K562 (cell line): Measurements from ENCODE around the gene MKRN2OS. TPM values are rescaled to one million over a fixed set of nuclear protein-coding genes. Genes with fewer than 3 reads are reported as not detected.

Source experiments
- ATAC-seq: fragments of 200-7000 bp; cut with Tn5 transposase; 3 replicates; pipeline ENCODE4 v1.9.1; 2020; ENCODE audit warnings: moderate library complexity
- BruUV-seq: library from RNA; stranded (reverse); fragments of 400-500 nt; replicated peaks from 2 replicates; lab custom pipeline; 2021; lab: Mats Ljungman, UMichigan
- CTCF ChIA-PET: fragments of 300-600 bp; formaldehyde crosslinking; extraction: SDS; loops from one replicate; lab custom pipeline; 2021; ENCODE audit warnings: low intra/inter-chr PET ratio; lab: Yijun Ruan, JAX
- POLR2A ChIA-PET: fragments of 300-600, 350-650 bp; sonication (Branson Sonifier 250); formaldehyde crosslinking; extraction: SDS; loops from one replicate; lab custom pipeline; 2021; ENCODE audit warnings: antibody characterized with exemption, inconsistent platforms; lab: Yijun Ruan, JAX
- DNase-seq, 4 experiments: peaks; one replicate each; pipeline versions ENCODE4 v3.0.0 to v3.0.0-alpha.2; 2011 to 2018; ENCODE audit warnings: low spot score in 3 of 4, mixed read lengths in 3 of 4; ENCODE audit errors: extremely low read depth in 1 of 4
- FAIRE-seq: peaks from 2 replicates; lab custom pipeline; 2011; peaks lifted over from hg19 to GRCh38; lab: Jason Lieb, UNC
- H2AFZ ChIP-seq: 2 replicates; pipeline ENCODE4 v1.6.0; 2011; ENCODE audit warnings: low read depth, low read length, control low read depth, inconsistent platforms
- H3K27ac ChIP-seq: fragments of 200-600 bp; 3 replicates; pipeline ENCODE4 v1.8.0; 2011; ENCODE audit warnings: low read depth, mild to moderate bottlenecking, control low read depth, inconsistent platforms, low read length, moderate library complexity, mixed read lengths; ENCODE audit errors: extremely low read depth
- H3K27me3 ChIP-seq, 2 experiments: fragments of 300-600 bp in 1 of 2; 2 replicates in 1 of 2; 3 replicates in 1 of 2; pipeline versions ENCODE4 v1.6.0 to v1.8.0; 2011; ENCODE audit warnings: inconsistent platforms in 2 of 2, low read length in 2 of 2, mild to moderate bottlenecking in 1 of 2, mixed read lengths in 1 of 2, moderate library complexity in 1 of 2; ENCODE audit not compliant: control insufficient read depth in 2 of 2, insufficient read depth in 2 of 2
- H3K36me3 ChIP-seq: fragments of 300-600 bp; 3 replicates; pipeline ENCODE4 v1.8.0; 2011; ENCODE audit warnings: mild to moderate bottlenecking, low read length, inconsistent platforms; ENCODE audit not compliant: control insufficient read depth, insufficient read depth
- H3K4me1 ChIP-seq, 2 experiments: fragments of 200-600 bp in 1 of 2; replicated peaks in 1 of 2; 2 replicates in 1 of 2; 3 replicates in 1 of 2; pipeline versions ENCODE4 v1.5.1 to v1.8.0; 2011; ENCODE audit warnings: inconsistent platforms in 2 of 2, low read length in 2 of 2, mild to moderate bottlenecking in 1 of 2, mixed read lengths in 1 of 2, moderate library complexity in 1 of 2; ENCODE audit not compliant: control insufficient read depth in 2 of 2, insufficient read depth in 2 of 2
- H3K4me2 ChIP-seq: 2 replicates; pipeline ENCODE4 v1.6.1; 2011; ENCODE audit warnings: low read length, control low read depth, inconsistent platforms, mixed read lengths; ENCODE audit not compliant: insufficient read depth
- H3K4me3 ChIP-seq: fragments of 200-600 bp; sonication (generic), shearing (Covaris generic); 2 replicates; pipeline ENCODE4 v1.5.1; 2016; ENCODE audit warnings: control low read depth, inconsistent platforms
- H3K79me2 ChIP-seq: fragments of 200-600 bp; 3 replicates; pipeline ENCODE4 v1.8.0; 2011; ENCODE audit warnings: low read length, inconsistent platforms; ENCODE audit not compliant: control insufficient read depth, insufficient read depth
- H3K9ac ChIP-seq, 2 experiments: 2 replicates each; pipeline versions ENCODE4 v1.6.0 to v1.6.1; 2011; ENCODE audit warnings: low read depth in 2 of 2, low read length in 2 of 2, control low read depth in 1 of 2, inconsistent platforms in 1 of 2, mild to moderate bottlenecking in 1 of 2, mixed read lengths in 1 of 2; ENCODE audit not compliant: insufficient read depth in 1 of 2
- H3K9me1 ChIP-seq: one replicate; pipeline ENCODE4 v1.6.0; 2011; ENCODE audit warnings: inconsistent platforms, mild to moderate bottlenecking, low read length, moderate library complexity; ENCODE audit not compliant: control insufficient read depth, insufficient read depth
- H3K9me3 ChIP-seq: replicated peaks from 2 replicates; pipeline ENCODE4 v1.5.1; 2011; ENCODE audit warnings: low read depth, low read length, inconsistent platforms; ENCODE audit not compliant: control insufficient read depth, insufficient read depth
- H4K20me1 ChIP-seq: replicated peaks from 2 replicates; pipeline ENCODE4 v1.6.1; 2011; ENCODE audit warnings: low read length, inconsistent platforms, mixed read lengths; ENCODE audit not compliant: control insufficient read depth, insufficient read depth
- L3MBTL2 ChIP-seq: fragments of 450-650 bp; IDR thresholded peaks from 2 replicates; pipeline ENCODE4 v1.6.1; 2016; ENCODE audit warnings: mild to moderate bottlenecking, moderate library complexity
- ZNF696 ChIP-seq: fragments of 250-450 bp; sonication (Bioruptor Pico); conservative IDR thresholded peaks from 2 replicates; pipeline ENCODE4 v1.4.0; 2020; ENCODE audit warnings: mild to moderate bottlenecking, moderate library complexity
- WGBS: fragments of 100-300 bp; shearing (Covaris generic); methylation state at CpG from one replicate; pipeline ENCODE4 v1.1.6; 2016; ENCODE audit warnings: low coverage, mixed read lengths; ENCODE audit not compliant: insufficient coverage; ENCODE audit errors: missing lambda C conversion rate; 5-methylcytosine and 5-hydroxymethylcytosine counted together
- in situ Hi-C: fragments of 300-500 bp; cut with MboI; formaldehyde crosslinking; loops from 4 replicates; pipeline ENCODE4 v1.15.0; 2018; ENCODE audit warnings: inconsistent platforms, mixed read lengths
- intact Hi-C: fragments of 100-400 bp; cut with micrococcal nuclease; formaldehyde crosslinking; loops from 2 replicates; pipeline ENCODE4 v1.14.2; 2022
- polyA plus RNA-seq, 8 experiments: library from polyadenylated mRNA; depleted of rRNA in 4 of 8; stranded (reverse) in 5 of 8; unstranded in 3 of 8; fragments of >200 nt; fragmentation: Nextera tagmentation in 2 of 8; fragmentation: Illumina TruSeq in 1 of 8; extraction: Ambion mirVana in 2 of 8; extraction: Trizol in 1 of 8; gene quantifications; 2 replicates each; pipeline versions ENCODE4 v1.2.1 to v1.2.3, GENCODE V29; 2011 to 2014; ENCODE audit warnings: inconsistent platforms in 1 of 8, missing spikeins in 1 of 8
- total RNA-seq, 7 experiments: library from RNA; depleted of rRNA in 6 of 7; stranded (reverse); fragments of >200 nt in 6 of 7; fragmentation: Illumina TruSeq in 2 of 7; extraction: Trizol in 2 of 7; gene quantifications; 2 replicates each; pipeline versions ENCODE4 v1.2.1 to v1.2.3, GENCODE V29; 2011 to 2021; ENCODE audit warnings: low replicate concordance in 1 of 7
- TF ChIP-seq, protein P1 (sequence below): fragments of 450-650 bp; formaldehyde crosslinking; IDR thresholded peaks from 2 replicates; pipeline ENCODE4 v1.4.0; 2020; ENCODE audit warnings: mild to moderate bottlenecking, moderate library complexity
- TF ChIP-seq, protein P2 (sequence below): fragments of 250-450 bp; sonication (Bioruptor Pico); IDR thresholded peaks from 2 replicates; pipeline ENCODE4 v1.6.1; 2021; ENCODE audit warnings: mild to moderate bottlenecking

MKRN2OS gene
- total and polyA plus RNA-seq, 9 of the 15 experiments (the other 6 are each of a cell fraction or from before 2014, with no cell fraction given) = 0.11 to 0.27 (median 0.17) TPM; not detected in 6

DNA sequence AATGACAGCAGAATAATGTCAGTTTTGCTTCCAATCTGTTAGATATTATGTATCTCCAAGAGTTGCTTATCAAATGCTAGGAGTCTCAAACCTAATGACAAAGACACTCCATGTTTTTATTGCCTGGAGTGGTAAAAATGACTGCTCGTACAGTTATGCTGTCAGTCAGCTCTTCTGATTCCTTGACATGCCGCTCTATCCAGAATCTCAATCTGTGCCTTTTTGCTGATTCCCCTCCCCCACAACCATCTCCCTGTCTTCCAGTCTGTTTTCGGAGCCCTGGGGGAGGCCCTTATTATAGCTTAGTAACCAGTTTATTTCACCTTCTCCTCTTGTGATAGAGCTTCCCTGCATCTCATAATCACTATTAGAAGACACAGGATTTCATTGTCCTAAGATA is 14.2 kb upstream of the MKRN2OS start (continued):
- TF ChIP-seq, protein P1, sequence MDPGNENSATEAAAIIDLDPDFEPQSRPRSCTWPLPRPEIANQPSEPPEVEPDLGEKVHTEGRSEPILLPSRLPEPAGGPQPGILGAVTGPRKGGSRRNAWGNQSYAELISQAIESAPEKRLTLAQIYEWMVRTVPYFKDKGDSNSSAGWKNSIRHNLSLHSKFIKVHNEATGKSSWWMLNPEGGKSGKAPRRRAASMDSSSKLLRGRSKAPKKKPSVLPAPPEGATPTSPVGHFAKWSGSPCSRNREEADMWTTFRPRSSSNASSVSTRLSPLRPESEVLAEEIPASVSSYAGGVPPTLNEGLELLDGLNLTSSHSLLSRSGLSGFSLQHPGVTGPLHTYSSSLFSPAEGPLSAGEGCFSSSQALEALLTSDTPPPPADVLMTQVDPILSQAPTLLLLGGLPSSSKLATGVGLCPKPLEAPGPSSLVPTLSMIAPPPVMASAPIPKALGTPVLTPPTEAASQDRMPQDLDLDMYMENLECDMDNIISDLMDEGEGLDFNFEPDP (CRISPR knock-in tag) = no peak

DNA sequence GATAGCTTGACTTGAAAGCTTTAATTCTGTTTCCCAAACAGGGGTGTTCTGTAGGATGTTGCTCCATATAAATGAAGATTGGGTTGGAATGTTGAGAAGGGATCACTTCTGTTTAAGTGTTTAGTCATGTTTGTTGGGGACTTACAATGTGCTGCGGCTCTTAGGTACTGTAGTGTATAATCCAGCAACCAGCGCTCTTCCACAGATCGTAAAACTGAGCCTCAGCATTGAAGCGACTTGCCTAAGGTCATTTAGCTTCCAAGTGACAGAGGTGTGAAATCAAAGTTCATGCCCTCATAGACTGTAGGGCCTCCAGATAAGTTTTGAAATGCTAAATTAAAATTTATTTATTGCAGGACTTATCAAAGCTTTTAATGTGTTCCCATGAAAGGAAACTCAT is 13.4 kb upstream of the MKRN2OS start:
- peak overlapping the region; percentile 41 to 82; a peak in 3 of 4 replicates for H3K9ac ChIP-seq
- WGBS = 15% methylated on average over 4 of the region's 4 CpGs

More for the DNA sequence above, 13.4 kb upstream of the MKRN2OS start:
- TF ChIP-seq ZNF696 (CRISPR knock-in tag) (no peak), L3MBTL2 (0 out of 2 replicates have a peak, but pooled peaks have one; percentile 18)
- TF ChIP-seq, protein P2, sequence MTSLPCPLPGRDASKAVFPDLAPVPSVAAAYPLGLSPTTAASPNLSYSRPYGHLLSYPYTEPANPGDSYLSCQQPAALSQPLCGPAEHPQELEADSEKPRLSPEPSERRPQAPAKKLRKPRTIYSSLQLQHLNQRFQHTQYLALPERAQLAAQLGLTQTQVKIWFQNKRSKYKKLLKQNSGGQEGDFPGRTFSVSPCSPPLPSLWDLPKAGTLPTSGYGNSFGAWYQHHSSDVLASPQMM = no peak
- Histone ChIP-seq H3K4me3 (peak overlapping the region; percentile 82), H3K27me3 (no peaks in the 10 kb centered on the region), H3K9me3 (no peaks in the 10 kb centered on the region), H3K9me1 (peaks cover 7% of the 10 kb centered on the region), H3K27ac (no peak overlapping the region; the same call in 2 of the 3 replicates), H3K79me2 (peaks cover 66% of the 10 kb centered on the region), H3K36me3 (no peaks in the 10 kb centered on the region), H3K4me1 (peaks cover 17 to 27% of the 10 kb centered on the region in 2 experiments), H4K20me1 (peaks cover 51% of the 10 kb centered on the region), H2AFZ (no peak overlapping the region), H3K4me2 (peak overlapping the region; percentile 94)
- BruUV-seq = TSS peak; percentile 33
- DNase-seq = peak in 1 of 4 experiments; percentile 47
- in situ Hi-C loops (no loop called here), intact Hi-C loops (loop anchor here (5.0 kb wide), 2 partner anchors 104 to 284 kb away; partner anchors contain the start of genes RAF1 and RPL32)
- FAIRE-seq = no peak
- POLR2A ChIA-PET = interaction anchor here (1.1 to 5.5 kb wide), 8 partner anchors 10 to 318 kb away, joined by 3 to 25 read pairs (median 4); partner anchors contain the start of gene MKRN2OS
- CTCF ChIA-PET = no interaction called here
- no peak for ATAC-seq
